NAMALWA (cell line): ENCODE measurements around the gene ABCA1.
"Not testable (repeated sequence)": the region's sequence is repeated elsewhere in the genome, so short reads cannot be mapped to it uniquely, and the experiment has no call there.

Source experiments
- DNase-seq: peaks from one replicate; pipeline ENCODE4 v3.0.0-alpha.2; 2015; ENCODE audit warnings: low spot score

ABCA1 gene

DNA sequence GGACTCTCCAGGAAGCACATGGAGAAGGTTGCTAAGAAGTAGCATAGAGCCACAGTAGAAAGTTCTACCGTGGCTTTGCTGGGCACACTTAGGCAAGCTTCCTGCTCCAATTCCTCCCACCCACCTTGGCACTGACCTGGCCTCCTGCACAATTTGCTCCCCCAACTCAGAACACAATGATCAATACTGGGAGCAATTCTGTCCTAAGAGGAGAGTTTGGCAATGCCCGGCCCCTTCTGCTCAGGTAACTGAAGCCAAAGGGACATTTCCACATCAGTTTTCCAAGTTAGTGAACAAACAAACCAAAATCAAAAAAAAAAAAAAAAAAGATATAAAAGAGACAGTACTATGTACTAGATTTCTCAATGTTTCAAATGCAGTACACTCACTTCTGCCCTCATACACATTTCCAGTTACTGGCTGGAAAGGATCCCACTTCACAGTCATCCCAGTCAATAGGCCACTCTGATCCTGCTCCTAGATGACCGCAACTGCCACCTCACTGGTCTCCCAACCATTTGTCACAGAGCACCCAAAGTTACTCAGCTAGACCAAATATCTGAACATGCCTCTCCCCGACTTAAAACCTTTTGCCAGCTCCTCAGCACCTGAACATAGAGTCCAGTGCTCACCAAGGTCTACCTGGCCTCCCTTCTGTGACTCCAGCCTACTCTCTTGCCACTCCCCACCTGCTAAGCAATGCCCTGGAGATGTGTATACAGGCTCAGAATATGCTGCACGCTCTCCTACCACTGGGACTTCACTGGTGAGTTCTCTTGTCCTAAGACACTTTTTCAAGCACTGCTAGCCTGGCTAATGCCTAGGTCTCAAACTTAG lies 21.3 kb downstream of the ABCA1 start:
- no peak for DNase-seq

DNA sequence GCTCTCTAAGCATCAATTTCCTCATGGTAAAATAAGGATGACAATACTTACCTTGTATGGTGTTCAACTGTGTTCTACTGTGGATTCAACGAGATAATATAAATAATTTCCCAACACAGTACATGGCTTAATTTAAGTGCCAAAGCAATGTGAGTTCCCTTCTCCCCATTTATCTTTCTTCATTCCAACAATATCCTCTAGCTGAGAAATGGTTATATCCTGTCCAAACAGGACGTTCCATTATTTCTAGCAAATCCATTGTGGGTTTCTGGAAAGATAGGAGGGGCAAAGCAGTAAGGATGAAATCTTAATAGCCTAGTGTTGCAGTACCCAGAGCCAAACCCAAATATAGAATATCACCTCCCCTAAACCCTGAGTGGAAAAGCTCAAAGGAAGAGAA lies 22.0 kb downstream of the ABCA1 start:
- DNase-seq, result no peak

DNA sequence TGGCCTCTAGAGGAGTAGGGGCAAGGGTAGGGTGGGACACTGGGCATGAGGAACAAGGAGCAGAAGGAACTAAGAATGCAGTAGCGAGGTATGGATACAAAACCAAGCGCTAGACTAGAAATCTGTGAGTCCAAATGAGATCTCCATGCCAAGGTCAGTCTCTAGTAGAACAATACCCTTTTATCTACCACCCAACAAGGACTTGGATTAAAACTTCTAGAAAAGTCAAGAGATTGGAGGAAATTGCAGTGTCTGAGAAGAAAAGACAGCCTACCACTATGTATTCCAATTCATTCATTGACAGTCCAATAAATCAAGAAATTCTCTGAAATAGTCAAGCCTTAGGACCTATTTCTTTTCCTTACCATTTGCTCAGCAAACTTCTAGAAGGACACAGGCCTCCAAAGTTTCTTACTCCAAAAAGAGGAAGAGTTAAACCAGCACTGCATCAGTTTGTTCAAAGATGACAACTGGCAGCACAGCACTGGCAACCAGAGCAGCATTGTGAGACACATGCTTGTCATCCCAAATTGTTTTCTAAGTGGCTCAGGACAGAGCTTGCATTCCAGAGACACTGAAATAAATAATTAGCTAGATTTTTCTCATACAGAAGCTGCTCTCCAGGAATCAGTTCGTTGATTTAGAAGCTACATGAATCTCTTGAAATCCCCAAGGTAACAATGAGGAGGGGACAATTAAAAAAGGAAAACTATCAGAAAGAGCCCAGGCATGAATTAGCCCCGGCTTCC lies 22.6 kb downstream of the ABCA1 start:
- no peak for DNase-seq

DNA sequence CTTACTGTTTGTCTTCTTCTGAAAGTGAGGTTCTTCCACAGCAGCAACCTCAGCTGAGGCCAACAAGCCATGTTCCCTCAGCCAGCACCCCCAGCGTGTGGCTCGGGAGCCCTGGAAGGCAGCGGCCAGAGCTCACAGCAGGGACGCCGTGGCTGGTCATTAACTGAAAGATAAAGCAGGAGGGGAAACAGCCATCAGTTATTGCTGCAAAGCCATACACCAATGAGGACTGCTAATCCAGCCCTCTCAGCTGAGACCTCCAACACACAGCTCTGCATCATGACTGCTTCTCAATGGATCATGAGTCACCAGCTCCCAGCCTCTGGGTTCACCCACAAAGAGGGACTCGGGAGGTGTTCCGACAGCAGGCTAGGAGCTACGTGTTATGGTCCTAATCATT lies 24.3 kb downstream of the ABCA1 start:
- no peak for DNase-seq

GRCh38 chr9:104900871-104901270 lies 27.1 kb downstream of the ABCA1 start:
- DNase-seq, result no peak

- DNase-seq, result no peak
These were observed 27.6 kb downstream of the ABCA1 start for GRCh38 chr9:104900324-104900723.

DNA sequence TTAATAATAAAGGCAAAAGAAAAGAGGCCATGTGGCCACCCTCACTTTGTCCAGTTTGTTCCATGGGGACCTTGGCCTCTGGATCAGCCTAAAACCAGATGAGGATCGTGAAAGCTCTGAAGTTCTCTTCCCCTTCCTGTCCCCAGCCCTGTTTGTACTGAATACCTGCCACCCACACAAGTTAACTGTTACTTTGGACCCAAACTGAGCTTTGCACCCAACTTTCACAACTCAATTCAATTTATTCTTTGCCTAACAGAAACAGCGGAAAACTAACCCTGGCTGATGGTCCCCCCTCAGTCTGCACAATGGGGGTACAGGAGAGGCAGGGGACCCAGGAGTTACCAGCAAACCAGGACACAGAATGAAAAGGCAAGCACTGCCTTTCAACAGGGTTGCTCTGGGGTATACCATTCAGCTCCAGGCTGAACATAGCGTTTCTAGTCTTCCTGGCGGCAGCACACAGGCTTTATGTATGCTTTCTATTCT lies 28.2 kb downstream of the ABCA1 start:
- no peak for DNase-seq

- not testable (repeated sequence) for DNase-seq
These were observed 29.6 kb downstream of the ABCA1 start for GRCh38 chr9:104898376-104898775.

GRCh38 chr9:104896131-104896530 lies 31.8 kb downstream of the ABCA1 start:
- no peak for DNase-seq

GRCh38 chr9:104895572-104895971 lies 32.4 kb downstream of the ABCA1 start:
- no peak for DNase-seq

- DNase-seq, result no peak
These were observed 35.3 kb downstream of the ABCA1 start for GRCh38 chr9:104892701-104893100.

DNA sequence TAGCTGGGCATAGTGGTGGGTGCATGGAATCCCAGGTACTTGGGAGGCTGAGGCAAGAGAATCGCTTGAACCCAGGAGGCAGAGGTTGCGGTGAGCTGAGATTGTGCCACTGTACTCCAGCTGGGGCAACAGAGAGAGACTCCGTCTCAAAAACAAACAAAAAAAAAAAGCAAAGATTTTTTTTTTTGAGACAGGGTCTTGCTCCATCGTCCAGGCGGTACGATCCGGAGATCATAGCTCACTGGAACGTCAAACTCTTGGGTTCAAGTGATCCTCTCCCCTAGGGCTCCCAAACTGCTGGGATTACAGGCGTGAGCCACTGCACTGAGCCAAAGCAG lies 37.6 kb downstream of the ABCA1 start:
- no peak for DNase-seq

- no peak for DNase-seq
These were observed 41.9 kb downstream of the ABCA1 start for GRCh38 chr9:104885818-104886709.

DNA sequence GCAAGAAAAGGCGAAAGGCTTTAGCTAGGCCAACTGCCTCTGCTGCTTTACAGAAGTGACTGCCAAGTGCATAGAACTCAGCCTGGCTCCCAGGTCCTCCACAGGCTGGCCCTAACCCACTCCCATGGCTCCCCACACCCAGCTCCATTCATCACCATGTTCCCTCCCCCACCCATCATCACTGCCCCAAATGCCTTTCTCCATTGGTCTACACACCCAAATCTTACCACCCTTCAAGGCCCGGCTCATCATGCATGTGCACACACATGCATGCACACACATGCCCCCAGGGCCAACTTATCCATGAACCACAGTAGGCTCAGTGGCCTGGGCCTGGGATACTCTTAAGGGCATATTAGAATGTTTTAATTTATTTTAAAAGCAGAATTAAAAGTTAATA lies 44.8 kb downstream of the ABCA1 start:
- no peak for DNase-seq

GRCh38 chr9:104882566-104882965 lies 45.4 kb downstream of the ABCA1 start:
- no peak for DNase-seq

DNA sequence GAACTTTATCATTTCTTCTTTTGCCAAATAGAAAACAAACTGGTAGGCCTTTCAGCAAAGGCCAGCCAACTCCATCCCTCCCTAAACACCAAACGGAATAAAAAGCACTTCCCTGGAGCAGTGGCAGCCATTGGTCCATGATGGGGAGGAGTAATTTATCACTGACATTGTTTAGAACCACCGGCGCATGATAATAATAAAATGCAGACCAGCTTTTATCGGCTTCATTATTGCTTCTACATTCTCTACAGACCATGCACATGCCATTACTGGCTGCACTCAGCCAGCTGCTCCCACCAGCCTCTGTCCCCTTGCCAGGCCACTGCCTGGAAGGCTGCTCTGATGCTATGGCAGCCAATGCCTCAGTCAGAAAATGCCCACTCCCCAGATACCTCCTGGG lies 45.9 kb downstream of the ABCA1 start:
- no peak for DNase-seq

- no peak for DNase-seq
These were observed 48.2 kb downstream of the ABCA1 start for GRCh38 chr9:104879555-104880309.

DNA sequence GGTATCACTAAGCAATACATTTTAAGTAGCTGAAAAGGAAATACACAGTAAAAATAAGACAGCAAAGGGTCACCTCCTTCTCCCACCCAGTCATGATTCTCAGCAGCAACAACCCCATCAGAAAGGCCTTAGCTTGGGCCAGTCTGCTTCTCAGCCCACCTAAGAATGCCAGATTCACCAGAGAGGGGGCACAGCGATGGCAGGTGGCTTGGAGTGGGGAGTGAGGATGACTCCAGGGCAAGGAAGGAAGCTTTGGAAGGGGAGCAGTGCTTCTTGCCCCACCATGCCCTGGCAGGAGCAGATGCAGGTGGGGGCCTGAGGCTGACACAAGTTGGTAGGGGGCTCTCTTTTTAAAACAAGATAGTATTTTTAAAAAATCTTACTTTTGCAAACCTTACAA lies 51.4 kb downstream of the ABCA1 start:
- DNase-seq, result no peak

DNA sequence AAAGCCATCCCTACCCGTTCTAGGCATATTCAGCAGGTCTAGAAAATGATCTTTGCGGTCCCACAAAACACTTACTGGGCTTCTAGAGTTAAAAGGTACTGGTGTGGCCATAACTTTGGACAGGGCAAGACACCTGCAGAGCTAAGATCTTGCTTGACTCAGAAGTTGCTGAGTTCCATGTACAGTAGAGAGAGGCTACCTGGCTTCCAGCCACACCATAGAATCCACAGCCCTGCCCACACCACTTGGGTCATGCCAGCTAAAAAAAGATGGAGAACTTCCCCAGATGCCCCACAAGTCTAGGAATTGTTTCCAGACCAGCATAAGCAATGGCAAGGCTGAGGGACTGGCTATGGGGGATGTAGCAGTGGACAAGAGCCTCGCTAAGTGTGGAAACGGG lies 52.1 kb downstream of the ABCA1 start:
- DNase-seq, result no peak

- no peak for DNase-seq
These were observed 52.6 kb downstream of the ABCA1 start for GRCh38 chr9:104875320-104875719.

- DNase-seq, result no peak
These were observed 54.5 kb downstream of the ABCA1 start for GRCh38 chr9:104873489-104873850.
